HG03103 (cell line): Measurements from ENCODE around the gene EYA2.
"Not testable (repeated sequence)": the region's sequence is repeated elsewhere in the genome, so short reads cannot be mapped to it uniquely, and the experiment has no call there.

Experiments used
- ATAC-seq: cut with Tn5 transposase; IDR thresholded peaks from one replicate; pipeline ENCODE4 v1.9.1; 2021; ENCODE audit warnings: low read depth; ENCODE audit not compliant: unreplicated experiment

The EYA2 gene

GRCh38 chr20:46929902-46930301 is 35.3 kb downstream of the EYA2 start:
- ATAC-seq, result no peak

- ATAC-seq, result no peak
Measured at GRCh38 chr20:46930640-46931339, 36.1 kb downstream of the EYA2 start.

GRCh38 chr20:46931699-46932098 is 37.1 kb downstream of the EYA2 start:
- no peak for ATAC-seq

GRCh38 chr20:46932439-46932838 is 37.8 kb downstream of the EYA2 start:
- ATAC-seq, result not testable (repeated sequence)

- no peak for ATAC-seq
Measured at GRCh38 chr20:46933150-46933549, 38.5 kb downstream of the EYA2 start.

- no peak for ATAC-seq
Measured at GRCh38 chr20:46934746-46935287, 40.2 kb downstream of the EYA2 start.

- ATAC-seq, result no peak
Measured at GRCh38 chr20:46935394-46936017, 40.9 kb downstream of the EYA2 start.

- ATAC-seq, result no peak
Measured at GRCh38 chr20:46936415-46937156, 41.9 kb downstream of the EYA2 start.

- no peak for ATAC-seq
Measured at GRCh38 chr20:46937157-46937523, 42.5 kb downstream of the EYA2 start.

GRCh38 chr20:46937533-46938226 is 43.0 kb downstream of the EYA2 start:
- no peak for ATAC-seq

GRCh38 chr20:46938434-46938833 is 43.8 kb downstream of the EYA2 start:
- ATAC-seq, result no peak

GRCh38 chr20:46939031-46939965 is 44.7 kb downstream of the EYA2 start:
- ATAC-seq, result no peak

GRCh38 chr20:46940616-46941015 is 46.0 kb downstream of the EYA2 start:
- no peak for ATAC-seq

GRCh38 chr20:46941404-46941803 is 46.8 kb downstream of the EYA2 start:
- ATAC-seq, result no peak

GRCh38 chr20:46943861-46944591 is 49.4 kb downstream of the EYA2 start:
- ATAC-seq, result no peak

- ATAC-seq, result no peak
Measured at GRCh38 chr20:46945465-46945864, 50.8 kb downstream of the EYA2 start.

GRCh38 chr20:46946181-46946624 is 51.6 kb downstream of the EYA2 start:
- ATAC-seq, result no peak

- ATAC-seq, result no peak
Measured at GRCh38 chr20:46946796-46947195, 52.2 kb downstream of the EYA2 start.

- no peak for ATAC-seq
Measured at GRCh38 chr20:46948081-46948480, 53.4 kb downstream of the EYA2 start.
